Body of pancreas (tissue), 4 donors: ENCODE measurements around the gene NTRK2.

ENCODE experiments used
- CTCF ChIP-seq, 7 experiments: fragments of 450-650 bp in 4 of 7; fragments of 200-600 bp in 3 of 7; sonication (generic) in 3 of 7; IDR thresholded peaks; one replicate each; pipeline ENCODE4 v1.5.1; 2016 to 2019; ENCODE audit warnings: antibody characterized with exemption in 7 of 7
- POLR2A ChIP-seq, 3 donors: fragments of 450-650 bp; IDR thresholded peaks; one replicate each; pipeline ENCODE4 v1.6.1; 2016; ENCODE audit warnings: antibody characterized with exemption in 3 of 3, mild to moderate bottlenecking in 2 of 3

- TF ChIP-seq POLR2A (IDR thresholded peaks at IDR 0.05) (no peak), CTCF (IDR thresholded peaks at IDR 0.05) (no peak)
These were observed 126.9 kb downstream of the NTRK2 start for GRCh38 chr9:84796404-84796803.
